HFF-Myc (cell line): ENCODE results near the gene LCP2.

Experiments used
- DNase-seq: peaks from one replicate; pipeline ENCODE4 v3.0.0-alpha.2; 2011; ENCODE audit warnings: low read depth; ENCODE audit errors: extremely low read depth
- H3K4me3 ChIP-seq: replicated peaks from 2 replicates; pipeline ENCODE4 v1.5.1; 2011; ENCODE audit warnings: low read depth, mild to moderate bottlenecking, control low read depth, low read length
- TF ChIP-seq, protein P1 (sequence below): IDR thresholded peaks from 2 replicates; pipeline ENCODE4 v1.5.1; 2012; ENCODE audit warnings: mild to moderate bottlenecking, low read depth, low read length, control low read depth; ENCODE audit errors: missing control alignments

Gene LCP2

DNA sequence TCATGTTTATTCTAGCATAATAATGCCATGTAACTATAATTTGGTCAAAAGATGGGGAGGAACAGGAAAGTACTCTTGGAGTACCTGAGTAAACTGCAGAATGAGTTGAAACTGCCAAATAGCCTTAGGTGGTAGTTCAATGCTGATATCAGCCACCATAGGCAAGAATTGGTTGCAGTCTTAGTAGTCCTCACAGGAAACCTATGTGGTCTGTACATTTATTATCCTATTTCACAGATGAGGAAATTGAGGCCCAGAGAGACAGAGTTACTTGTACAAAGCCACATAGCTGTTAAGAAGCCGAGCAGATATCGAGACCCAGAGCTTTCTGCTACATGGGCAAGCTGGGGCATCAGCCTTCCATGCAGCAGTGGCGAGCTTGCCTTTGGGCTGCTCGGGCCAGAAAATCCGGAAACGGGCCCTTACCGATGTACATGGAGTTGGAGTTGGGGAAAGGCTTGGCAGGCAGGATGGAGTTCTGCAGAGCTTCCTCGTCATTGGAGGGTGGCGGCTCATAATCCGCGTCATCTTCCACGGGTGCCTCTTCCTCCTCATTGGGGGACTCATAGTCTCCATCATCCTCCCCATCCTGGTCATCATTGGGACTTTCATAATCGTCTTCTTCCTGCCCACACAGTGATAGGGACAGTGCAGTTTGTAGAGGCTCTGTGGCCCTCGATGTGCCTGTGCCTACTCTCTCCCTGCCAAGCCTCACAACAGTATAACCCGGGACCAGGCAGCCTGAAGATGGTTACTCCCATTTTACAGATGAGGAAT lies 27.1 kb downstream of the LCP2 start:
- H3K4me3 ChIP-seq = no peak overlapping the region
- DNase-seq = no peak
- TF ChIP-seq, protein P1, sequence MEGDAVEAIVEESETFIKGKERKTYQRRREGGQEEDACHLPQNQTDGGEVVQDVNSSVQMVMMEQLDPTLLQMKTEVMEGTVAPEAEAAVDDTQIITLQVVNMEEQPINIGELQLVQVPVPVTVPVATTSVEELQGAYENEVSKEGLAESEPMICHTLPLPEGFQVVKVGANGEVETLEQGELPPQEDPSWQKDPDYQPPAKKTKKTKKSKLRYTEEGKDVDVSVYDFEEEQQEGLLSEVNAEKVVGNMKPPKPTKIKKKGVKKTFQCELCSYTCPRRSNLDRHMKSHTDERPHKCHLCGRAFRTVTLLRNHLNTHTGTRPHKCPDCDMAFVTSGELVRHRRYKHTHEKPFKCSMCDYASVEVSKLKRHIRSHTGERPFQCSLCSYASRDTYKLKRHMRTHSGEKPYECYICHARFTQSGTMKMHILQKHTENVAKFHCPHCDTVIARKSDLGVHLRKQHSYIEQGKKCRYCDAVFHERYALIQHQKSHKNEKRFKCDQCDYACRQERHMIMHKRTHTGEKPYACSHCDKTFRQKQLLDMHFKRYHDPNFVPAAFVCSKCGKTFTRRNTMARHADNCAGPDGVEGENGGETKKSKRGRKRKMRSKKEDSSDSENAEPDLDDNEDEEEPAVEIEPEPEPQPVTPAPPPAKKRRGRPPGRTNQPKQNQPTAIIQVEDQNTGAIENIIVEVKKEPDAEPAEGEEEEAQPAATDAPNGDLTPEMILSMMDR = no peak

DNA sequence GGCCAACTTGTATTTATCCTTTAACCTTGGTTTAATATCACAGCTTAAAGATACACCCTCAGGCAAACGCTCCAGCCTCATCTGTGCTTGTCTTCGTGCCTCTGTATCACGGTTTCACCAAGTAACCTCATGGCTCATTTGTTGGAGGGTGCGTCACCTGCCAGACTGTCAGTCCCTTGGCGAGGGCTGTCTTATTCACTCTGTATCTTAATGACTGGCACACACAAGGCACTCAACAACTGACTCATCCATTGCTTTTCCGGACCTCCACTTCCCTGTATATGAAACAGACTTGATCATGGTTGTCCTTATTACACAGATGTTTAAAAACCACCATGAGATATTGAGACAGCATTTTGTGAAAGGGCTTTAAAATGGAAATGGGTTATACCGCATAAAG lies 28.0 kb downstream of the LCP2 start:
- no peak for DNase-seq
- TF ChIP-seq, protein P1 = no peak
- no peak overlapping the region for H3K4me3 ChIP-seq

DNA sequence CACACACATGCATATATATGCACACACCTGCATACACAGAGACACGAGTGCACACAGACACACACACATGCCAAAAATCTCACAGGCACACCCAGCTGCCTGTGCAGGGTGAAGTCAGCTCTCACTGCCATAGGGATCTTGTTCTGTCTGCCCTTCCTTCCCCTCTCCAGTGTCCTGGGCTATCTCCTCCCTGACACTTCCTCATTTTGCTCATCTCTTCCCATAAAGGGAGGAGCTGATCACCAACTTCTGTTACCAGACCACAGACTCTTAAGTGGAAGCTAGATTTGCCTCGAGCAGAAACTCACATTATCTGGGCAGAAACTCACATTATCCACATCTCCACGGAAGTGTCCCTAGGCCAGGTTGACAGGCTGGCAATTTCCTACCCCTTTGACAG lies 28.7 kb downstream of the LCP2 start:
- DNase-seq = no peak
- no peak overlapping the region for H3K4me3 ChIP-seq
- TF ChIP-seq, protein P1 = no peak

DNA sequence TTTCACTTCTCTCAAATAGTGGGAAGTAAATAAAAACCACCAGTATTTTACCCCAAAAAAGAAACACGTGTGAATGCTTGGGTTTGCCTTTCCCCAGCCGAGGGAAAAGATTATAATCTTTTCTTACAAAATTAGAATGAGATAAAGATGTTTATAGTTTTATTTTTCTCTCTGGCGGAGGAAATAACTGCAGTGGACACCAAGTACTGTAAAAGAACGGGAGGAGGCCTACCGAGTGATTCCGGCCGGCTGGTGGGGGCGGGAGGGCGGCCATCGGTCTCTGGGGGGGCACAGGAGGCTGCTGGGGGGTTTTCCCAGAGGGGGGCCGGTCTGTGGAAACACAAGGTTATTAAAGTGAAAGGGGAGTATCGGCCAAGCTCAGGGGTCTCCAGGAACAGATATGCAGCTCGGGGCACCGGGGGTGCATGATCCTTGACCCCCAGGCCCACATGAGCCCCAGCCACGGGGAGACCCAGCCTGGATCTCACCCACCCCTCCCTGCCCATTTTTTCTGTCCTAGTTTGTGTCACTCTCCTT lies 29.4 kb downstream of the LCP2 start:
- TF ChIP-seq, protein P1 = no peak
- no peak for DNase-seq
- H3K4me3 ChIP-seq = no peak overlapping the region

DNA sequence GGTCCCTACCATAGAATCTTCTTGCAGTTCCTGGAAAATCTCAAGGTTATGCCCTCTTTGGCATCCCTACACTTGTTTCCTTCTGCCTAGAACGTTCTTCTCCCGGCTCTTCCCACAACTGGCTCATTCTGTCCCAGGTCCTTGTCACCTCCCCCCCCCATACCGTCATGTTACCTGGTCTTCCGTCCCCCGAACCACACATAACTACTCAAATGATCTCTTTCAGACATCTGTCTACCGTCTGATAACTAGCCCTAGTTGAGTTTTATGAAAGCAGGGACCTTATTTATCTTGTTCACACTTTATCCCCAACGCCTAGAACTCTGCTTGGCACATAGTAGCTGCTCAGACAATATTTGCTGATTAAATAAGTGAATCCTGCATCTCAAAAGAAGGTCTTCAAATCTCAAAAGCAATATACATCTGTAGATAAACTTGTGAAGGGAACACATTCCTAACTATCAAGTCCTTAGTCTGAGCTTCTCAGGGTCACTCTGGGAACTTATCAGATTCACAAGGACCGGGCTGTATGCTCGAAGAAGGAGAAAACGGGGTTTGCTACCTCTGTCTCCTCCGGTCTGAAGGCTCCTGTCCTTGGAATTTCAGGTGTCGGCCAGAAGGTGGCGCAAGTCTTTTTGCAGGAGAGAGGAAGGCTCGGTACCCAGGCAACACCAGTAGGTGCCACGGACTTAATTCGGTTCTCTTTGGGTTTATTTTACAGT lies 30.0 kb downstream of the LCP2 start:
- no peak overlapping the region for H3K4me3 ChIP-seq
- TF ChIP-seq, protein P1 = peak; percentile 87
- peak; percentile 25 for DNase-seq

DNA sequence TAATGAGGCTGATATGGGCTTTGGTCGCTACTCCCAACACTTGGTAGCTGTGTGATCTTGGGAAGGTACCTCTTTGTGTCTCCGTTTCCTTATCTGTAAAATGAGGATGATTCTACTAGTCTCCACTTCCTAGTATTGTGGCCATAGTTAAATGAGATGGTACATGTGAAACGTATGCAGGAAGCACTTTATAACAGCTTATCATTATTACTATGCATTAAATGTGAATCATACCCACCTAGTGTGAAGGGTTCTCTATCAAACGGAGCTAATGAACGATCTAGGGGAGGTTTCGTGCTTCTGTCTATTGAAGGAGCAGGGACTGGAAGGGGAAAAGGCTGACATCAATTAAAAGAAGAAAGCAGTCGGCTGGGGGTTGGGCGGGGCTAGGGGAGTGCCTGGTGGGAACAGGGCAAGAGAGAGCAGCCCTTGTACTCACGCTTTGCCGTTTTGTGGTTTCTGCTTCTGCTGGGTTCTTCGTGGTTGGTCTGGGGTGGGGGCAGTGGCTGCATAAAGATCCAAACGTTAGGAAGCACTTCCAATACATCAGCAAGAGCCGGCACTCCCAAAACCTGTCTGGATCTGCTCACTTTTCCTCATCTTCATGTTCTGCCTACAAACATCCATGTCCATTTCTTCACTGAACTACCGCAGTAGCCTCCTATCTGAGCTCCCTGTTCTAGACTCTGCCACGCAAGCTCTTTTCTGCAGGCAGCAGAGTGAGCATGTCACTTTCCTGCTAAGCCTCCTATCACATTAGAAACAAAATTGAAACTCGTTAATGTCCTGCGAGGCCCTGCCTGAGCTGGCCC lies 30.8 kb downstream of the LCP2 start:
- no peak for DNase-seq
- TF ChIP-seq, protein P1 = no peak
- no peak overlapping the region for H3K4me3 ChIP-seq
